ENCODE results near the gene KCP. TPM values are rescaled to one million over a fixed set of nuclear protein-coding genes. Genes with fewer than 3 reads are reported as not detected.

KCP gene
- total and polyA plus RNA-seq, 2 experiments from 2014 or later: 0.76 to 1.1 TPM

- H3K4me3 Mint-ChIP-seq: no peak overlapping the region
- no peaks in the 10 kb centered on the region for H3K27me3 ChIP-seq (ENCODE audit: insufficient read depth)
- H3K27ac ChIP-seq (ENCODE audit: low read depth): no peak overlapping the region
- H3K4me2 ChIP-seq: no peak overlapping the region
- peaks cover 8% of the 10 kb centered on the region for H3K27me3 Mint-ChIP-seq (ENCODE audit: insufficient read depth, low read depth, poor library complexity)
- ATAC-seq (no peak), DNase-seq (ENCODE audit: low spot score) (no peak)
- H2AFZ ChIP-seq: no peak overlapping the region
- H3K4me3 ChIP-seq: no peak overlapping the region
- TF ChIP-seq CREB1 (CRISPR knock-in tag; IDR thresholded peaks at IDR 0.05; ENCODE audit: low read depth) (no peak), EZH2 (IDR thresholded peaks at IDR 0.05; ENCODE audit: low read depth, unreplicated experiment) (no peak), JUNB (IDR thresholded peaks at IDR 0.05; ENCODE audit: unreplicated experiment) (no peak)
- no peaks in the 10 kb centered on the region for H3K79me2 ChIP-seq (replicated peaks; ENCODE audit: insufficient read depth)
- no peaks in the 10 kb centered on the region for H3K9me2 ChIP-seq (ENCODE audit: insufficient read depth)
- H3K36me3 Mint-ChIP-seq (ENCODE audit: low read depth): no peaks in the 10 kb centered on the region; the same call in 2 of the 3 replicates
- H3K36me3 ChIP-seq (ENCODE audit: insufficient read depth): no peaks in the 10 kb centered on the region
- no peaks in the 10 kb centered on the region for H3K4me1 ChIP-seq (ENCODE audit: insufficient read depth)
- no peaks in the 10 kb centered on the region; the same call in 2 of the 3 replicates for H3K4me1 Mint-ChIP-seq
- no peaks in the 10 kb centered on the region for H3K9me3 Mint-ChIP-seq
- H3F3A ChIP-seq (replicated peaks; ENCODE audit: low read depth): no peaks in the 10 kb centered on the region
- no peak overlapping the region for H3K27ac Mint-ChIP-seq
- no peaks in the 10 kb centered on the region for H4K20me1 ChIP-seq (replicated peaks; ENCODE audit: insufficient read depth)
Observed at GRCh38 chr7:128848289-128849155, 62.0 kb downstream of the KCP start.

GRCh38 chr7:128847721-128848211 lies 62.7 kb downstream of the KCP start:
- TF ChIP-seq ETS1 (IDR thresholded peaks at IDR 0.05) (no peak), JUNB (IDR thresholded peaks at IDR 0.05; ENCODE audit: unreplicated experiment) (no peak), ZNF114 (CRISPR knock-in tag; IDR thresholded peaks at IDR 0.05) (no peak), ZNF331 (CRISPR knock-in tag; IDR thresholded peaks at IDR 0.05; ENCODE audit: low read depth) (no peak), CREB1 (CRISPR knock-in tag; IDR thresholded peaks at IDR 0.05; ENCODE audit: low read depth) (no peak)
- peaks cover 8% of the 10 kb centered on the region for H3K27me3 Mint-ChIP-seq (ENCODE audit: insufficient read depth, low read depth, poor library complexity)
- Histone ChIP-seq H2AFZ (no peak overlapping the region), H4K20me1 (replicated peaks; ENCODE audit: insufficient read depth) (no peaks in the 10 kb centered on the region), H3K27ac (ENCODE audit: low read depth) (no peak overlapping the region), H3F3A (replicated peaks; ENCODE audit: low read depth) (no peaks in the 10 kb centered on the region), H3K4me3 (no peak overlapping the region), H3K79me2 (replicated peaks; ENCODE audit: insufficient read depth) (no peaks in the 10 kb centered on the region), H3K9me2 (ENCODE audit: insufficient read depth) (no peaks in the 10 kb centered on the region), H3K36me3 (ENCODE audit: insufficient read depth) (no peaks in the 10 kb centered on the region), H3K4me2 (no peak overlapping the region), H3K4me1 (ENCODE audit: insufficient read depth) (no peaks in the 10 kb centered on the region), H3K27me3 (ENCODE audit: insufficient read depth) (no peaks in the 10 kb centered on the region)
- no peaks in the 10 kb centered on the region; the same call in 2 of the 3 replicates for H3K36me3 Mint-ChIP-seq (ENCODE audit: low read depth)
- H3K27ac Mint-ChIP-seq: no peak overlapping the region
- H3K9me3 Mint-ChIP-seq: no peaks in the 10 kb centered on the region
- no peak overlapping the region for H3K4me3 Mint-ChIP-seq
- no peaks in the 10 kb centered on the region; the same call in 2 of the 3 replicates for H3K4me1 Mint-ChIP-seq
- DNase-seq (ENCODE audit: low spot score) (no peak), ATAC-seq (no peak)

- ATAC-seq (no peak), DNase-seq (ENCODE audit: low spot score) (no peak)
- no peaks in the 10 kb centered on the region for H3K27me3 ChIP-seq (ENCODE audit: insufficient read depth)
- no peak overlapping the region for H3K27ac ChIP-seq (ENCODE audit: low read depth)
- H3K4me3 Mint-ChIP-seq: no peak overlapping the region
- no peak overlapping the region for H2AFZ ChIP-seq
- H3F3A ChIP-seq (replicated peaks; ENCODE audit: low read depth): no peaks in the 10 kb centered on the region
- no peaks in the 10 kb centered on the region for H3K4me1 ChIP-seq (ENCODE audit: insufficient read depth)
- no peak overlapping the region for H3K4me3 ChIP-seq
- peaks cover 8% of the 10 kb centered on the region for H3K27me3 Mint-ChIP-seq (ENCODE audit: insufficient read depth, low read depth, poor library complexity)
- H3K9me3 Mint-ChIP-seq: no peaks in the 10 kb centered on the region
- no peaks in the 10 kb centered on the region for H3K9me2 ChIP-seq (ENCODE audit: insufficient read depth)
- no peaks in the 10 kb centered on the region for H4K20me1 ChIP-seq (replicated peaks; ENCODE audit: insufficient read depth)
- no peak overlapping the region for H3K4me2 ChIP-seq
- H3K79me2 ChIP-seq (replicated peaks; ENCODE audit: insufficient read depth): no peaks in the 10 kb centered on the region
- H3K4me1 Mint-ChIP-seq: peaks cover 2% of the 10 kb centered on the region
- no peaks in the 10 kb centered on the region; the same call in 2 of the 3 replicates for H3K36me3 Mint-ChIP-seq (ENCODE audit: low read depth)
- H3K36me3 ChIP-seq (ENCODE audit: insufficient read depth): no peaks in the 10 kb centered on the region
- H3K27ac Mint-ChIP-seq: no peak overlapping the region
- TF ChIP-seq POLR2AphosphoS5 (IDR thresholded peaks at IDR 0.05; ENCODE audit: low read depth) (no peak), JUNB (IDR thresholded peaks at IDR 0.05; ENCODE audit: unreplicated experiment) (no peak), REST (IDR thresholded peaks at IDR 0.05; ENCODE audit: unreplicated experiment) (no peak), ETS1 (IDR thresholded peaks at IDR 0.05) (no peak), EZH2phosphoT487 (IDR thresholded peaks at IDR 0.05; ENCODE audit: unreplicated experiment) (no peak)
Observed at GRCh38 chr7:128846781-128847444, 63.6 kb downstream of the KCP start.
